ENCODE measurements around the gene ESR2.

The ESR2 gene

DNA sequence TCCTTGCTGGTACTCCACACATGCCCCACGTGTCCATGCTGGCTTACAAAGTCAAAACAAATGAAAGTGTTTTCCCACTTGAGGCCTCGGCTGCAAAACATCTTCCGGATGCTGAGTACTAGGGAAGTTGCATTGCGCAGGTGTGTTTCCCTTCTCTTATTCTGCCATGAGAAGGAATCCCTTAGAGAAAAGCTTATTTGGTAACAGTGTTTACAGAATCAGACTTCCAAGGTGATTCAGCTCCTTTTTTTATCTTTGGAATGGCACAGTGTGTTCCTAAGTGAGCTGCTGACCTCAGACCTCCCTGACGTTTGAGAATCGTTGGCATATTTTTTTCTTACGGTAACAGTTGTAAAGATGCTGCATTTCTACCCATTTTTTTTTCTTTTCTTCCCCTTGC lies 211.3 kb downstream of the ESR2 start:
- Histone ChIP-seq H3K79me2 (ENCODE audit: insufficient read depth, low read length) (no peaks in the 10 kb centered on the region), H3K9ac (ENCODE audit: low read length) (no peak overlapping the region), H3K4me3 (ENCODE audit: insufficient read depth, low read length, poor library complexity, severe bottlenecking) (no peak overlapping the region), H3K27ac (ENCODE audit: low read depth, low read length) (no peak overlapping the region), H2AFZ (ENCODE audit: low read depth, low read length, severe bottlenecking) (no peak overlapping the region), H3F3A (ENCODE audit: insufficient read depth) (no peaks in the 10 kb centered on the region), H4K20me1 (ENCODE audit: low read depth, low read length) (no peaks in the 10 kb centered on the region), H3K36me3 (ENCODE audit: low read length) (peaks cover 57% of the 10 kb centered on the region), H3K27me3 (ENCODE audit: low read length) (no peaks in the 10 kb centered on the region), H3K4me2 (ENCODE audit: low read depth, low read length, poor library complexity, severe bottlenecking) (no peak overlapping the region), H3K9me2 (replicated peaks; ENCODE audit: insufficient read depth, low read length) (no peaks in the 10 kb centered on the region), H3K9me3 (ENCODE audit: insufficient read depth, low read length) (no peaks in the 10 kb centered on the region)
- TF ChIP-seq, protein P1, sequence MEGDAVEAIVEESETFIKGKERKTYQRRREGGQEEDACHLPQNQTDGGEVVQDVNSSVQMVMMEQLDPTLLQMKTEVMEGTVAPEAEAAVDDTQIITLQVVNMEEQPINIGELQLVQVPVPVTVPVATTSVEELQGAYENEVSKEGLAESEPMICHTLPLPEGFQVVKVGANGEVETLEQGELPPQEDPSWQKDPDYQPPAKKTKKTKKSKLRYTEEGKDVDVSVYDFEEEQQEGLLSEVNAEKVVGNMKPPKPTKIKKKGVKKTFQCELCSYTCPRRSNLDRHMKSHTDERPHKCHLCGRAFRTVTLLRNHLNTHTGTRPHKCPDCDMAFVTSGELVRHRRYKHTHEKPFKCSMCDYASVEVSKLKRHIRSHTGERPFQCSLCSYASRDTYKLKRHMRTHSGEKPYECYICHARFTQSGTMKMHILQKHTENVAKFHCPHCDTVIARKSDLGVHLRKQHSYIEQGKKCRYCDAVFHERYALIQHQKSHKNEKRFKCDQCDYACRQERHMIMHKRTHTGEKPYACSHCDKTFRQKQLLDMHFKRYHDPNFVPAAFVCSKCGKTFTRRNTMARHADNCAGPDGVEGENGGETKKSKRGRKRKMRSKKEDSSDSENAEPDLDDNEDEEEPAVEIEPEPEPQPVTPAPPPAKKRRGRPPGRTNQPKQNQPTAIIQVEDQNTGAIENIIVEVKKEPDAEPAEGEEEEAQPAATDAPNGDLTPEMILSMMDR (IDR thresholded peaks at IDR 0.05; ENCODE audit: insufficient read depth, low read length, poor library complexity, severe bottlenecking) = no peak
- TF ChIP-seq EZH2phosphoT487 (conservative IDR thresholded peaks at IDR 0.05; ENCODE audit: low read length) = no peak

DNA sequence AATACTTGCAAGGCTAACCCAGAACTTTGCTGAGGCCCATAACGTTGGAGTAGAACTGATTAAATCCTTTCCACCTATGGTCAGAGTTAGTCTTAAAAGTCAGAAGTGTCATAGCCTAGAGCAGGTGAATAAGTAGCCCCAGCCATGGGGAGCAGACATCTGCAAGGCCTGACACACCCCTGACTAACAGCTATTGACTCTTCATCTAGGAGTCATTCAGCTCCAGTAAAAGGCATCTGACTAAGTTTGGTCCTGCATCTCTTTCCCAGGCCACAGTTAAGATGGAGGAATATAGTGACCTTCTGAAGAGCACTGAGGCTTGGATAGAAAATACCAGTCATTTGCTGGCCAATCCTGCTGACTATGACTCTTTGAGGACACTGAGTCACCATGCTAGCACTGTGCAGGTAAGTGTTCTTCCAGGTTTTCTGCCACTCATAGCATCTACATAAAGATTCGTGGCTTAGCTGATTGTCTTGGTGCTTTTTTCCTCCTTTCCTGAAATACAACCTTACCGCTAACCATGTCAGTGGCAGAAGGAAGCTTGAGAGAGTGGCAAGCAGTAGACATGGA lies 212.9 kb downstream of the ESR2 start:
- Histone ChIP-seq H3K27me3 (ENCODE audit: low read length) (no peaks in the 10 kb centered on the region), H3K36me3 (ENCODE audit: low read length) (peaks cover 61% of the 10 kb centered on the region), H3F3A (ENCODE audit: insufficient read depth) (no peaks in the 10 kb centered on the region), H3K4me2 (ENCODE audit: low read depth, low read length, poor library complexity, severe bottlenecking) (no peak overlapping the region), H3K4me3 (ENCODE audit: insufficient read depth, low read length, poor library complexity, severe bottlenecking) (no peak overlapping the region), H3K9me3 (ENCODE audit: insufficient read depth, low read length) (no peaks in the 10 kb centered on the region), H3K9ac (ENCODE audit: low read length) (no peak overlapping the region), H3K27ac (ENCODE audit: low read depth, low read length) (no peak overlapping the region), H3K79me2 (ENCODE audit: insufficient read depth, low read length) (no peaks in the 10 kb centered on the region), H2AFZ (ENCODE audit: low read depth, low read length, severe bottlenecking) (no peak overlapping the region), H3K9me2 (replicated peaks; ENCODE audit: insufficient read depth, low read length) (no peaks in the 10 kb centered on the region), H4K20me1 (ENCODE audit: low read depth, low read length) (no peaks in the 10 kb centered on the region)
- TF ChIP-seq, protein P1 (IDR thresholded peaks at IDR 0.05; ENCODE audit: insufficient read depth, low read length, poor library complexity, severe bottlenecking) = no peak
- TF ChIP-seq EZH2phosphoT487 (conservative IDR thresholded peaks at IDR 0.05; ENCODE audit: low read length) = no peak

DNA sequence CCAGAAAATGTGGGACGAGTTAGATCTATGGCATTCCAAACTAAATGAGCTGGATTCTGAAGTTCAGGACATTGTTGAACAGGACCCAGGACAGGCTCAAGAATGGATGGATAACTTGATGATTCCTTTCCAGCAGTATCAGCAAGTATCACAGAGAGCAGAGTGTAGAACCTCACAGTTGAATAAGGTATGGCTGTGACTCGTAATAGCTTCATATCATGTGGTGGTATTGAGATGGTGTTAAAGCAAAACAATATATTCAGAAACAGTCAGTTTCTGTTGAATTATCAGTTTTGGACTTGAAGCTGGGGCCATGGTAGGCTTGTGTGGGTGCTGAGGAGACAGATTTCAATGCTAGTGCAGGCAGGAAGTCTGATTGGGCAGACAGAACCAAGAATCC lies 213.7 kb downstream of the ESR2 start:
- Histone ChIP-seq H3F3A (ENCODE audit: insufficient read depth) (no peaks in the 10 kb centered on the region), H4K20me1 (ENCODE audit: low read depth, low read length) (no peaks in the 10 kb centered on the region), H2AFZ (ENCODE audit: low read depth, low read length, severe bottlenecking) (no peak overlapping the region), H3K9me2 (replicated peaks; ENCODE audit: insufficient read depth, low read length) (no peaks in the 10 kb centered on the region), H3K9ac (ENCODE audit: low read length) (no peak overlapping the region), H3K27ac (ENCODE audit: low read depth, low read length) (no peak overlapping the region), H3K36me3 (ENCODE audit: low read length) (peaks cover 61% of the 10 kb centered on the region), H3K9me3 (ENCODE audit: insufficient read depth, low read length) (no peaks in the 10 kb centered on the region), H3K4me2 (ENCODE audit: low read depth, low read length, poor library complexity, severe bottlenecking) (no peak overlapping the region), H3K4me3 (ENCODE audit: insufficient read depth, low read length, poor library complexity, severe bottlenecking) (no peak overlapping the region), H3K79me2 (ENCODE audit: insufficient read depth, low read length) (no peaks in the 10 kb centered on the region), H3K27me3 (ENCODE audit: low read length) (no peaks in the 10 kb centered on the region)
- TF ChIP-seq EZH2phosphoT487 (conservative IDR thresholded peaks at IDR 0.05; ENCODE audit: low read length) = no peak
- TF ChIP-seq, protein P1 (IDR thresholded peaks at IDR 0.05; ENCODE audit: insufficient read depth, low read length, poor library complexity, severe bottlenecking) = no peak

All from SU-DHL-6 (cell line).